ENCODE results near the gene TP73.

The TP73 gene

GRCh38 chr1:3688356-3689137 lies 36.2 kb downstream of the TP73 start:
- no peak for DNase-seq (ENCODE audit: low read depth)
- TF ChIP-seq, protein P1, sequence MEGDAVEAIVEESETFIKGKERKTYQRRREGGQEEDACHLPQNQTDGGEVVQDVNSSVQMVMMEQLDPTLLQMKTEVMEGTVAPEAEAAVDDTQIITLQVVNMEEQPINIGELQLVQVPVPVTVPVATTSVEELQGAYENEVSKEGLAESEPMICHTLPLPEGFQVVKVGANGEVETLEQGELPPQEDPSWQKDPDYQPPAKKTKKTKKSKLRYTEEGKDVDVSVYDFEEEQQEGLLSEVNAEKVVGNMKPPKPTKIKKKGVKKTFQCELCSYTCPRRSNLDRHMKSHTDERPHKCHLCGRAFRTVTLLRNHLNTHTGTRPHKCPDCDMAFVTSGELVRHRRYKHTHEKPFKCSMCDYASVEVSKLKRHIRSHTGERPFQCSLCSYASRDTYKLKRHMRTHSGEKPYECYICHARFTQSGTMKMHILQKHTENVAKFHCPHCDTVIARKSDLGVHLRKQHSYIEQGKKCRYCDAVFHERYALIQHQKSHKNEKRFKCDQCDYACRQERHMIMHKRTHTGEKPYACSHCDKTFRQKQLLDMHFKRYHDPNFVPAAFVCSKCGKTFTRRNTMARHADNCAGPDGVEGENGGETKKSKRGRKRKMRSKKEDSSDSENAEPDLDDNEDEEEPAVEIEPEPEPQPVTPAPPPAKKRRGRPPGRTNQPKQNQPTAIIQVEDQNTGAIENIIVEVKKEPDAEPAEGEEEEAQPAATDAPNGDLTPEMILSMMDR (conservative IDR thresholded peaks at IDR 0.05; ENCODE audit: low read depth, low read length), result no peak
- H3K4me3 ChIP-seq (ENCODE audit: low read length), result no peak overlapping the region

DNA sequence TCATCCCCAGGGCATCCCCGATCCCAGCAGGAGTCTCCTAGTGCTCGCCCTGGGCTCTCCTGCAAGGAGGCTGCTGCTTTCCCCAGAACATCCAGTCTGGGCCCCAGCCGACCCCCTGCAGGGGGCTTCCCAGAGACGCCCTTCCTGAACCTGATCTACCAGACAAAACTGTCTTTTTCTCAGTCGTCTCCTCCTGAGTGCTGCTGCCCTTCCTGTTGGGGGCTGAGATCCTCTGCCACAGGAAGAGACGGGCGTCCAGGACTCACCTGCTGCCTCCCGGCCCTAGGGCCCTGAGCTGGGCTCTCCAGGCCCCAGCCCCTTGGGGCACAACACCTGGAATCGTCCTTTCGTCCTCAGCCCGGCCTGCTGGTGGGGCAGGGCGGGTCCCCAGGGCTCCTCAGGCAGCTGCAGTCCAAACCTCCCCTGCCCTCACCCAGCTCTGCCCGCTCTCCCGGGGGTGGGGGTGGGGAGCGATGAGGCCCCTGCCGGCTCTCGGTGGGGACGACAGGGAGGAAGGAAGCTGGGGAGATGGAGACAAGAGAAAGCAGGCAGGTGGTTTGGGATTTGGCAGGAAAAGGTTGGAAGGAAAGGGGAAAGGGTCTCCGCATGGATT lies 36.9 kb downstream of the TP73 start:
- H3K4me3 ChIP-seq (ENCODE audit: low read length), result no peak overlapping the region
- TF ChIP-seq, protein P1 (conservative IDR thresholded peaks at IDR 0.05; ENCODE audit: low read depth, low read length), result no peak
- no peak for DNase-seq (ENCODE audit: low read depth)

DNA sequence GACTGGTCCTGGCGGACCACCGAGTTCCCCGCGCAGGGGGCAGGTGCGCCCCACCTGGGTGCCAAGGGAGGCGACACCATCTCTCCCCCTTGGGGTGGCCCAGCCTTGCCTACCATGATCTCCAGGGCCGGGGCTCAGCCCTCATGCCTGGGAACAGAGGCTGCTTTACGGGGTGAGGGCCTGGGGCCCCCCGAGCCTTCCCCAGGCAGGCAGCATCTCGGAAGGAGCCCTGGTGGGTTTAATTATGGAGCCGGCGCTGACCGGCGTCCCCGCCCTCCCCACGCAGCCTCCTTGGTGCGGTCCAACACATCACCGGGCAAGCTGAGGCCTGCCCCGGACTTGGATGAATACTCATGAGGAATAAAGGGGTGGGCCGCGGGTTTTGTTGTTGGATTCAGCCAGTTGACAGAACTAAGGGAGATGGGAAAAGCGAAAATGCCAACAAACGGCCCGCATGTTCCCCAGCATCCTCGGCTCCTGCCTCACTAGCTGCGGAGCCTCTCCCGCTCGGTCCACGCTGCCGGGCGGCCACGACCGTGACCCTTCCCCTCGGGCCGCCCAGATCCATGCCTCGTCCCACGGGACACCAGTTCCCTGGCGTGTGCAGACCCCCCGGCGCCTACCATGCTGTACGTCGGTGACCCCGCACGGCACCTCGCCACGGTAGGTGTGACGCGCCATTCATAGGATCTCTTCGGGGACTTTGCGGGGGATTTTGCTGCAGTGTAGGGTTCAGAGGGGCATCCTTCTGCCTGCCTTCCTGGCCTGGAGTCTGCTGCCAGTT lies 38.2 kb downstream of the TP73 start:
- TF ChIP-seq, protein P1 (conservative IDR thresholded peaks at IDR 0.05; ENCODE audit: low read depth, low read length), result no peak
- DNase-seq (ENCODE audit: low read depth), result no peak
- H3K4me3 ChIP-seq (ENCODE audit: low read length), result no peak overlapping the region

DNA sequence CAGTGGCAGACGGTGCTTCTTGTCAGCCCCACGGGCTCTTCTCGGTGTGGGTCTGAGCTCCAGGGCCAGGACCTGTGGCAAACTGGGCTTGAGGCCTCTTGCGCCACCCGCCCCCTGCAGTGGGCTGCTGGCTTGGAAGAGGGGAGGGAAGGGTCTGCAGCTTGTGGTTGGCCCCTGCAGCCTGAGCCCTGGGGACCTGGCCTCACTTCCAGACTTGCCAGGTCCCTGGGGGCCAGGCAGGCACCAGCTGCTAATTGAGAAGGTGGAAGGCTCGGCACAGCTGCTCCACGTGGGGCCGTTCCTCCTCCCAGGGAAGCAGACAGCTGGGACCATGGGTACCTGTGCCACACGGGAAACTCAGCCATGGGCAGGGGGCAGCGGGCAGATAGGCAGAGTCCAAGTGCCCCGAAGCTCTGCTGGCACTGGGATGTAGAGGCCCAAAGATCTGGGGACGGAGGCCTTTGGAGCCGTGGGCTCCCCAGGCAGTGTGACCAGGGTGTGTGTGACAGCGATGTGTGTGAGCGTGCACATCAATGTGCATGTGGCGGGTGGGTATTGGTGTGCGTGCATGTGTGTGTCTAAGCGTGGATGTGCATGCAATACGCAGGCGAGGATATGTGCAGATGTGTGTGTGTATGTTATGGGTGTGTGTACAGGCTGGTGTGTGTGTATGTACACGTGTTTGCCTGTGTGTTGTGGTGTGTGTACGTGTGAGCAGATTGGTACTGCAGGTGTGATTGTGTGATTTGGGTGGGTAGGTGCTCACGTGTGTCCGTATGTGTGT lies 39.3 kb downstream of the TP73 start:
- no peak overlapping the region for H3K4me3 ChIP-seq (ENCODE audit: low read length)
- DNase-seq (ENCODE audit: low read depth), result no peak

DNA sequence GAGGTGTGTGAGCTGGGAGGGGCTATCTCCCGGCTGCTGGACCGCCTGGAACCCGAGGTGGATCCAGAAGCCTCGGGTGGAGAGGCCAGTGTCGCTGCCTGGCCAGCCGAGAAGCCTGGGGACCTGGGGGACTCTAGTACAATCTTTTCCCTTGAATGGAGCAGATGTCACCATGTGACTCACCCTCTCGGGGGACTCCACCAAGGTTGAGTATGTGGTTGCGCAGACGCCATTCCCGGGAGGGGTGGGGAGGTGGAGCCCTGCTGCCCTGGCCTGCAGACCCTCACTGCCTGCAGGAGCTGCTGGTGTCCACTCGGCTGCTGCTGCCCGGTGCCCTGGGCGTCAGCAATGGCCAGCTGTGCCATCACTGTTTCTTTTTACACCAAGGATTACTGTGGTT lies 40.3 kb downstream of the TP73 start:
- no peak overlapping the region for H3K4me3 ChIP-seq (ENCODE audit: low read length)
- DNase-seq (ENCODE audit: low read depth), result no peak
- TF ChIP-seq, protein P1 (conservative IDR thresholded peaks at IDR 0.05; ENCODE audit: low read depth, low read length), result no peak

More for the DNA sequence above, 39.3 kb downstream of the TP73 start:
- TF ChIP-seq, protein P1 (conservative IDR thresholded peaks at IDR 0.05; ENCODE audit: low read depth, low read length), result no peak

DNA sequence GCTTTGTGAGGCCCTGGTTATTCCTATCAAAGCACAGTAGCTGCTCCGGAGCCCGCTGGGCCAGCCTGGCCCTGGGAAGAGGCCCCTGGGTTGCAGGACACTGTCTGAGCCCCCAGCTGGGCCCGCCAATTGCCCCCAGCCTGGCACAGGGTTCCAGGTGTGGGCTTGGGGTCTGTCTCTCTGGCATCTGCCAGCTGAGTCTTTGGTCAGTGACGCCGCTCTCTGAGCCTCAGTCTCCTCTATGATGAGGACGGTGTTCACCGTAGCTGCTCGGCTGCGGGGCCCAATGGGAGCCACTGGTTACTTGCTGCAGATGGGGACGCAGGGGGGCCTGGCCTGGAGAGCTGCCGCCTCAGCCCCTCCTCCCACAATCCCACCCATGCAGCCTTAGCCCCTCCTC lies 41.0 kb downstream of the TP73 start:
- TF ChIP-seq, protein P1 (conservative IDR thresholded peaks at IDR 0.05; ENCODE audit: low read depth, low read length), result no peak
- no peak overlapping the region for H3K4me3 ChIP-seq (ENCODE audit: low read length)
- no peak for DNase-seq (ENCODE audit: low read depth)

Data from retinal pigment epithelial cell (primary cell).